Measurements from ENCODE around the gene HS6ST3.

DNA sequence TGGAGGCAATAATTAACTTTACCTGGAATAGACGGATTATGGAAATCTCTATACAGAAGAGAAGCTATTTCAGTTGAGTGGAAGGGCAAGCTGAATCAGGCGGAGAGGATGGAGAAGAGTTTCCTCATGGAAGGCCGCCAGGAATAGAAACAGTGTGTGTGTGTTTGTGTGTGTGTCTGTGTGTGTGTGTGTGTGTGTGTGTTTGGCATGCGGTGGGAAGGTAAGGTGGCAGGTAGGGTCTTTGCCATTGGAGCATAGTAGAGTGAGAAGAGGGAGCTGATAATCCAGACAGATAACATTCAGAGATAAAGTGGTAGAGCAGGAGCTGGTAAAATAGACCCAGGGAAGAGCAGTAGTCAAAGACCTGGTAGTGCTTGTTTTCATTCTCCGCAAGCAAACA is 9.2 kb upstream of the HS6ST3 start:
- TF ChIP-seq CTCF (IDR thresholded peaks at IDR 0.05 in 8 of 11, conservative IDR thresholded peaks at IDR 0.05 in 3 of 11) = no peak
- TF ChIP-seq POLR2A (IDR thresholded peaks at IDR 0.05) = no peak

Data from spleen (tissue), 7 donors.